ENCODE results near the gene ZNF629.

DNA sequence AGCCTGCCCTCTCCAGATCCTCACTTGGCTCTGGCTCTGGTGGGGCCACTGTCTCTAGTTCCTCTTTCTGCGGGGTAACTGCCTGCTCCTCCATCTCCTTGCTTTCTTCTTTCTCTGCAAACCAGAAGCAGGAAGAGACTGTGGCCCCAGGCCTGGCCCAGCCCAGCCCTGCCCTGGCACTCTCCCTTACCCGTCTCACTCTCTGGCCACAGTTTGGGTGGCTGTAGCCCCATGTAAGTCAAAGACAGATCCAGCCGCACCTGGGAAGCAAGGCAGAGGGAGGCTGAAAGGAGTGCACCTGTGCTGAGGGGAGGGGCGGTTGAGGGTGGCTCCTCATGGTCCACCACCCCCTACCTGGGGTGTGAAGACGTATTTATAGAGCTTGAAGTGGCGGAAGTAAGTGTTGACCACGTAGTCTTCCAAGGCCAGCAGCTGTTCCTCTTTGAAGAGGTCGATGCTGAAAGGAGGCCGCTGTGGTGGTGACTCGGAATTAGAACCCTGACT, 28.0 kb downstream of the ZNF629 start:
- TF ChIP-seq, protein P1, sequence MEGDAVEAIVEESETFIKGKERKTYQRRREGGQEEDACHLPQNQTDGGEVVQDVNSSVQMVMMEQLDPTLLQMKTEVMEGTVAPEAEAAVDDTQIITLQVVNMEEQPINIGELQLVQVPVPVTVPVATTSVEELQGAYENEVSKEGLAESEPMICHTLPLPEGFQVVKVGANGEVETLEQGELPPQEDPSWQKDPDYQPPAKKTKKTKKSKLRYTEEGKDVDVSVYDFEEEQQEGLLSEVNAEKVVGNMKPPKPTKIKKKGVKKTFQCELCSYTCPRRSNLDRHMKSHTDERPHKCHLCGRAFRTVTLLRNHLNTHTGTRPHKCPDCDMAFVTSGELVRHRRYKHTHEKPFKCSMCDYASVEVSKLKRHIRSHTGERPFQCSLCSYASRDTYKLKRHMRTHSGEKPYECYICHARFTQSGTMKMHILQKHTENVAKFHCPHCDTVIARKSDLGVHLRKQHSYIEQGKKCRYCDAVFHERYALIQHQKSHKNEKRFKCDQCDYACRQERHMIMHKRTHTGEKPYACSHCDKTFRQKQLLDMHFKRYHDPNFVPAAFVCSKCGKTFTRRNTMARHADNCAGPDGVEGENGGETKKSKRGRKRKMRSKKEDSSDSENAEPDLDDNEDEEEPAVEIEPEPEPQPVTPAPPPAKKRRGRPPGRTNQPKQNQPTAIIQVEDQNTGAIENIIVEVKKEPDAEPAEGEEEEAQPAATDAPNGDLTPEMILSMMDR (IDR thresholded peaks at IDR 0.05; ENCODE audit: low read depth, low read length), result no peak
- TF ChIP-seq EZH2phosphoT487 (IDR thresholded peaks at IDR 0.05; ENCODE audit: low read depth), result no peak
